Coronary artery (tissue), 2 donors: ENCODE data around the gene C3orf20.
"Not testable (repeated sequence)": the region's sequence is repeated elsewhere in the genome, so short reads cannot be mapped to it uniquely, and the experiment has no call there.

ENCODE experiments used
- DNase-seq: peaks from one replicate; pipeline ENCODE4 v3.0.0-alpha.2; 2017; ENCODE audit warnings: low spot score
- H3K27ac ChIP-seq, 2 donors: fragments of 200-600 bp; sonication (generic); one replicate each; pipeline ENCODE4 v1.5.1; 2016 to 2019
- H3K4me3 ChIP-seq: fragments of 200-600 bp; sonication (generic); 2 replicates; pipeline ENCODE4 v1.5.1; 2016; ENCODE audit warnings: mild to moderate bottlenecking, moderate library complexity
- TF ChIP-seq, protein P1 (sequence below): fragments of 200-600 bp; sonication (generic); IDR thresholded peaks from one replicate; pipeline ENCODE4 v1.5.1; 2019; ENCODE audit warnings: antibody characterized with exemption

The C3orf20 gene

GRCh38 chr3:14650193-14650592 lies 24.7 kb upstream of the C3orf20 start:
- Histone ChIP-seq H3K27ac (no peak overlapping the region), H3K4me3 (no peak overlapping the region)
- TF ChIP-seq, protein P1, sequence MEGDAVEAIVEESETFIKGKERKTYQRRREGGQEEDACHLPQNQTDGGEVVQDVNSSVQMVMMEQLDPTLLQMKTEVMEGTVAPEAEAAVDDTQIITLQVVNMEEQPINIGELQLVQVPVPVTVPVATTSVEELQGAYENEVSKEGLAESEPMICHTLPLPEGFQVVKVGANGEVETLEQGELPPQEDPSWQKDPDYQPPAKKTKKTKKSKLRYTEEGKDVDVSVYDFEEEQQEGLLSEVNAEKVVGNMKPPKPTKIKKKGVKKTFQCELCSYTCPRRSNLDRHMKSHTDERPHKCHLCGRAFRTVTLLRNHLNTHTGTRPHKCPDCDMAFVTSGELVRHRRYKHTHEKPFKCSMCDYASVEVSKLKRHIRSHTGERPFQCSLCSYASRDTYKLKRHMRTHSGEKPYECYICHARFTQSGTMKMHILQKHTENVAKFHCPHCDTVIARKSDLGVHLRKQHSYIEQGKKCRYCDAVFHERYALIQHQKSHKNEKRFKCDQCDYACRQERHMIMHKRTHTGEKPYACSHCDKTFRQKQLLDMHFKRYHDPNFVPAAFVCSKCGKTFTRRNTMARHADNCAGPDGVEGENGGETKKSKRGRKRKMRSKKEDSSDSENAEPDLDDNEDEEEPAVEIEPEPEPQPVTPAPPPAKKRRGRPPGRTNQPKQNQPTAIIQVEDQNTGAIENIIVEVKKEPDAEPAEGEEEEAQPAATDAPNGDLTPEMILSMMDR = no peak
- DNase-seq = no peak

GRCh38 chr3:14651440-14652251 lies 23.3 kb upstream of the C3orf20 start, which contains the start of gene CCDC174:
Gene CCDC174 (plus strand): TSS chr3:14651762. CDS start chr3:14651837, 75 bp downstream.
- DNase-seq = peak; percentile 97
- Histone ChIP-seq H3K4me3 (peak within 1 kb of the TSS; percentile 83), H3K27ac (peak within 1 kb of the TSS; percentile 89 to 93)
- TF ChIP-seq, protein P1 = no peak

- DNase-seq = not testable (repeated sequence)
- Histone ChIP-seq H3K27ac (peak overlapping the region; percentile 89 to 93), H3K4me3 (peak overlapping the region; percentile 83)
Measured at GRCh38 chr3:14652360-14652907, 22.5 kb upstream of the C3orf20 start.

GRCh38 chr3:14657579-14657978 lies 17.4 kb upstream of the C3orf20 start:
- TF ChIP-seq, protein P1 = no peak
- DNase-seq = no peak
- H3K4me3 ChIP-seq = no peak overlapping the region
- H3K27ac ChIP-seq = no peak overlapping the region

- H3K4me3 ChIP-seq = no peak overlapping the region
- no peak for DNase-seq
- no peak overlapping the region for H3K27ac ChIP-seq
- TF ChIP-seq, protein P1 = no peak
Measured at GRCh38 chr3:14658978-14659377, 16.0 kb upstream of the C3orf20 start.

GRCh38 chr3:14660942-14661341 lies 14.0 kb upstream of the C3orf20 start:
- DNase-seq = no peak
- TF ChIP-seq, protein P1 = no peak
- Histone ChIP-seq H3K27ac (no peak overlapping the region), H3K4me3 (no peak overlapping the region)

DNA sequence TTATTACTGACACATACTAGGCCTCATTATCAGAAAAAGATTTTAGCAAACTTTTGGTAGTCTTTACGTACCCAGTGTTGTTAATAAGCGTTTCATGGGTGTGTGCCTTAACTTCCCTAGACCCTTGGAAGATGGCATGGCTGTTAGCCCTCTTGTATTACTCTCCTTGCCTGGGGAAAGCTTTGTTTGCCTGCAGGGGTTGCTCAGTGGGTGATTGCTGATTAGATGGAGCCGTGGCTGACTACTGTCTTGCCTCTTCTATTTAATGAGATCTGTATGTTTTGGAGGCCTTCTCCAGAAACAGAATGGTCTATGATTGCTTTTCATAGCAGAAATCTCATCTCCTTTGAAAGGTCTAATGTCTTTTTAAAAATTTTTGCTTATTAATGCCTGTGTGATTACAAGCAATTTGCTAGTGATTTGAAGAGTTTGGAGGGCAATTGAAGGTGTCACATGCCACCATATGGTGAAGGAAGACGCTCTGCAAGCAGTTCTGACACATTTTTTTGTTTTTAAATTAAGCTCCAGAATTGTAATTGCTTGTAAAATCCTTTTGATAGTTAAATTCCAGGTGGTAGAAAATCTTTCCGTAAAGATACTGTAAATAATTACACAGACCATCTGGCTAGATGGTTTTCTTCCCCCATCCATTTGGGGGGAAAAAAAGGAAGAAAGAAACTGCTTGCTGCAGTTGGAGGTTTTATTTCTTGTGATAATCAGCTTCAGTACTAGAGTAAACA lies 11.4 kb upstream of the C3orf20 start:
- Histone ChIP-seq H3K27ac (no peak overlapping the region), H3K4me3 (no peak overlapping the region)
- no peak for DNase-seq
- TF ChIP-seq, protein P1 = no peak
